ENCODE data around the gene SLAMF7. TPM values are rescaled to one million over a fixed set of nuclear protein-coding genes. Genes with fewer than 3 reads are reported as not detected.

Gene SLAMF7
- total and polyA plus RNA-seq, 2 donors (not counting 3 experiments of a cell fraction or from before 2014, with no cell fraction given) = not detected

DNA sequence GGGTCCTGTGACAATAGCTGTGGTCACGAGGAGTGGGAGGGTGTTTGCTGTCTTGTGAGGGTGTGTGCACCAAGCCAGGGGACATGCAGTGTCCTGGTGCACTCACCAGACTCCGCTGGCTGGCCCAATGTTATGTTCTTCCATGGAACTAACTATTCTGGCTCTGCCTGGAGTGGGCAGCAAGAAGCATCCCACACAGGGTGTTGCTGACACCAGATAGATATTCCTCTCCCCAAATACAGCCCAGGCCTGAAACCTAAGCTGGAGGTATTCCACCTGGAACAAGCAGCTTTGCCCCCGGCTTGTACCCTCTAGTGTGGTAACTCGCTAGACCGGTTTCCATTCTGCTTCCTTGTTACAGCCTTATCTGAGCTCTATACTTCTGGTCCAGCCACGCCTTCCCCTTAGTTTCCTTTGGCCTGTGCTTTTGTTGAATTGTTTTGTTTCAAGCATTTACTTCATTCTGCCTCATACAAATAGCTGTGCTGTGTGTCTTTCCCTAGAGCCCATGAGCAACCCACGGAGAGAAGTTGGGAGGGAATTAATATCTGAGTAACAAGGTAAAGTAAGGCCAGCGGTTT lies 42.2 kb downstream of the SLAMF7 start:
- no peak for DNase-seq (ENCODE audit: low read depth, low spot score)
- no peak overlapping the region for H3K9ac ChIP-seq (replicated peaks; ENCODE audit: extremely low read depth, insufficient read depth, low read length)
- no peaks in the 10 kb centered on the region for H4K20me1 ChIP-seq (replicated peaks; ENCODE audit: control insufficient read depth, extremely low read depth, insufficient read depth, low read length)
- dilution Hi-C loops (cut with MboI; ENCODE audit: extremely low pct_ligation_motif_present, low sequenced_read_pairs) = no loop called here
- FAIRE-seq = no peak
- TF ChIP-seq POLR2A (IDR thresholded peaks at IDR 0.05; ENCODE audit: low read depth, low read length) (no peak), FOS (IDR thresholded peaks at IDR 0.05; ENCODE audit: borderline replicate concordance, insufficient read depth, low read length) (no peak), MYC (IDR thresholded peaks at IDR 0.05; ENCODE audit: low read depth, low read length) (no peak), POLR2AphosphoS5 (IDR thresholded peaks at IDR 0.05; ENCODE audit: insufficient read depth, low read depth, low read length) (no peak), JUN (IDR thresholded peaks at IDR 0.05; ENCODE audit: borderline replicate concordance, insufficient read depth, insufficient read length, low read depth) (no peak), GATA2 (IDR thresholded peaks at IDR 0.05; ENCODE audit: insufficient read depth, insufficient read length, low read depth, low read length) (no peak), EZH2 (IDR thresholded peaks at IDR 0.05; ENCODE audit: borderline replicate concordance, low read depth, low read length, severe bottlenecking) (no peak)
- TF ChIP-seq, protein P1, sequence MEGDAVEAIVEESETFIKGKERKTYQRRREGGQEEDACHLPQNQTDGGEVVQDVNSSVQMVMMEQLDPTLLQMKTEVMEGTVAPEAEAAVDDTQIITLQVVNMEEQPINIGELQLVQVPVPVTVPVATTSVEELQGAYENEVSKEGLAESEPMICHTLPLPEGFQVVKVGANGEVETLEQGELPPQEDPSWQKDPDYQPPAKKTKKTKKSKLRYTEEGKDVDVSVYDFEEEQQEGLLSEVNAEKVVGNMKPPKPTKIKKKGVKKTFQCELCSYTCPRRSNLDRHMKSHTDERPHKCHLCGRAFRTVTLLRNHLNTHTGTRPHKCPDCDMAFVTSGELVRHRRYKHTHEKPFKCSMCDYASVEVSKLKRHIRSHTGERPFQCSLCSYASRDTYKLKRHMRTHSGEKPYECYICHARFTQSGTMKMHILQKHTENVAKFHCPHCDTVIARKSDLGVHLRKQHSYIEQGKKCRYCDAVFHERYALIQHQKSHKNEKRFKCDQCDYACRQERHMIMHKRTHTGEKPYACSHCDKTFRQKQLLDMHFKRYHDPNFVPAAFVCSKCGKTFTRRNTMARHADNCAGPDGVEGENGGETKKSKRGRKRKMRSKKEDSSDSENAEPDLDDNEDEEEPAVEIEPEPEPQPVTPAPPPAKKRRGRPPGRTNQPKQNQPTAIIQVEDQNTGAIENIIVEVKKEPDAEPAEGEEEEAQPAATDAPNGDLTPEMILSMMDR (IDR thresholded peaks at IDR 0.05; ENCODE audit: extremely low read depth in 1 of 2, insufficient read depth in 1 of 2, low read depth in 1 of 2, low read length in 2 of 2) = no peak
- TF ChIP-seq, protein P2, sequence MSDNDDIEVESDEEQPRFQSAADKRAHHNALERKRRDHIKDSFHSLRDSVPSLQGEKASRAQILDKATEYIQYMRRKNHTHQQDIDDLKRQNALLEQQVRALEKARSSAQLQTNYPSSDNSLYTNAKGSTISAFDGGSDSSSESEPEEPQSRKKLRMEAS (IDR thresholded peaks at IDR 0.05; ENCODE audit: insufficient read depth, insufficient read length) = no peak
- H3K9me1 ChIP-seq (replicated peaks; ENCODE audit: control insufficient read depth, extremely low read depth, insufficient read depth, low read length) = no peaks in the 10 kb centered on the region
- no peaks in the 10 kb centered on the region for H3K79me2 ChIP-seq (ENCODE audit: control insufficient read depth, insufficient read depth, low read length)
- no peak overlapping the region for H2AFZ ChIP-seq (ENCODE audit: low read depth, low read length)
- no peak overlapping the region for H3K4me2 ChIP-seq (ENCODE audit: insufficient read depth, low read length)
- no peaks in the 10 kb centered on the region for H3K36me3 ChIP-seq (ENCODE audit: control insufficient read depth in 2 of 2, extremely low read depth in 1 of 2, insufficient read depth in 2 of 2, low read length in 2 of 2)
- H3K27me3 ChIP-seq (ENCODE audit: control insufficient read depth in 2 of 2, insufficient read depth in 2 of 2, low read length in 2 of 2) = no peaks in the 10 kb centered on the region
- no peak overlapping the region for H3K4me3 ChIP-seq (replicated peaks in 1 of 3; ENCODE audit: insufficient read depth in 1 of 3, low read depth in 1 of 3, low read length in 3 of 3)
- H3K9me3 ChIP-seq (replicated peaks; ENCODE audit: control insufficient read depth, insufficient read depth, low read length) = no peaks in the 10 kb centered on the region
- no peak overlapping the region for H3K27ac ChIP-seq (ENCODE audit: insufficient read depth, low read depth, low read length)
- no TSS peak for BruUV-seq (replicated peaks)
- intact Hi-C loops (cut with micrococcal nuclease) = loop anchor here (2.0 kb wide), 1 partner anchor 172 kb away; no protein-coding TSS in a partner anchor
- no peaks in the 10 kb centered on the region for H3K4me1 ChIP-seq (ENCODE audit: control insufficient read depth, extremely low read depth, insufficient read depth, low read length)
- ChIA-PET POLR2A (no interaction called here), CTCF (interaction anchor here (1.3 to 1.8 kb wide), 4 partner anchors 13 to 106 kb away, joined by 3 to 6 read pairs (median 4); no protein-coding TSS in a partner anchor)

All from endothelial cell of umbilical vein (primary cell).